ENCODE measurements around the gene CLDN20.

CLDN20 gene

DNA sequence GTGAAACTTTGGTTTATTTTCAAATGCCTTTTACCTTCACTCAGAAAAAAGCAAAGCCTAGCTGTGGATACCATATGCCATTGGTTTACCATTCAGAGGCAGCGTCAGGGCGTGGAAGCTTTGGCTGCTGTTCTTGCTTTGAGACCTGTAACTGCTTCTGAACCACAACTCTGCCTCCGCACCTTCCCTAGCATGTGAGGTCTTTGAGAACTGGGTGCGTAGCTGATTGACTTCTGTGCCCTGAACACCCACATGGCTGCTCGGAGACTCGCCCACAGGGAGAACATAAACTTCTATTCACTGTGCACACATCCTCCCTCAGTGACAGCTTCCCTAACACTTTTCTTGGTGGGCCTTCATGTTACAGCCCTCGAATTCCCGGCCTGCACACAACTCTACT is 11.2 kb upstream of the CLDN20 start:
- Mint-ChIP-seq H3K4me1 (ENCODE audit: low read depth) (no peaks in the 10 kb centered on the region), H3K4me3 (no peak overlapping the region), H3K27me3 (ENCODE audit: low read depth) (no peaks in the 10 kb centered on the region), H3K27ac (no peak overlapping the region), H3K36me3 (ENCODE audit: low read depth) (peaks cover 37% of the 10 kb centered on the region), H3K9me3 (no peaks in the 10 kb centered on the region)
- DNase-seq (ENCODE audit: low spot score), result no peak

DNA sequence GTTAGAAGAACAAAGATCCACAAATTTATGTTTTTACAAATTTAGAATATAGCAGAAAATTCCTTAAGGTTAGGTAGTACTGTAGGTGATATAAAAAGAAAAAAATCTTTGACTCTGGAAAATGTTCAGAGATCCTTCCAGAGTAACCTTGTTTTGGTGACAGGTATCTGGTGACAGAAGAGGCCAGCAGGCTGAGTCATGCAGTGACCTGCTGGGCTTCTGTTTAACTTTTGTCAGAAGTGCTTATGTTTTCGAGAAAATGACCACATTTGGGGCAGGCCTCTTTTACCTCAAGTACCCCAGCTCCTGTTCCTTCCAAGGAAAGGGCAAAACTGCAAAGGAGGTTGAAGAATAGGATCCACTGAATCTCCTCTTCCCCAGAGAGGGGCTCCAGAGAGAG is 10.5 kb upstream of the CLDN20 start:
- H3K27me3 Mint-ChIP-seq (ENCODE audit: low read depth), result no peaks in the 10 kb centered on the region
- H3K36me3 Mint-ChIP-seq (ENCODE audit: low read depth), result peaks cover 39% of the 10 kb centered on the region
- H3K4me3 Mint-ChIP-seq, result no peak overlapping the region
- DNase-seq (ENCODE audit: low spot score), result no peak
- H3K27ac Mint-ChIP-seq, result no peak overlapping the region
- no peaks in the 10 kb centered on the region for H3K4me1 Mint-ChIP-seq (ENCODE audit: low read depth)
- no peaks in the 10 kb centered on the region for H3K9me3 Mint-ChIP-seq

GRCh38 chr6:155254139-155254538 is 9.7 kb upstream of the CLDN20 start:
- H3K9me3 Mint-ChIP-seq, result no peaks in the 10 kb centered on the region
- H3K4me1 Mint-ChIP-seq (ENCODE audit: low read depth), result no peaks in the 10 kb centered on the region

GRCh38 chr6:155256122-155256795 is 7.6 kb upstream of the CLDN20 start:
- no peaks in the 10 kb centered on the region for H3K9me3 Mint-ChIP-seq
- no peak overlapping the region for H3K4me3 Mint-ChIP-seq
- H3K27ac Mint-ChIP-seq, result no peak overlapping the region
- H3K36me3 Mint-ChIP-seq (ENCODE audit: low read depth), result peaks cover 30% of the 10 kb centered on the region
- H3K27me3 Mint-ChIP-seq (ENCODE audit: low read depth), result no peaks in the 10 kb centered on the region
- no peak for DNase-seq (ENCODE audit: low spot score)
- H3K4me1 Mint-ChIP-seq (ENCODE audit: low read depth), result peaks cover 3% of the 10 kb centered on the region

More at GRCh38 chr6:155254139-155254538, 9.7 kb upstream of the CLDN20 start:
- Mint-ChIP-seq H3K36me3 (ENCODE audit: low read depth) (peaks cover 36% of the 10 kb centered on the region), H3K27ac (no peak overlapping the region), H3K4me3 (no peak overlapping the region), H3K27me3 (ENCODE audit: low read depth) (no peaks in the 10 kb centered on the region)
- no peak for DNase-seq (ENCODE audit: low spot score)

DNA sequence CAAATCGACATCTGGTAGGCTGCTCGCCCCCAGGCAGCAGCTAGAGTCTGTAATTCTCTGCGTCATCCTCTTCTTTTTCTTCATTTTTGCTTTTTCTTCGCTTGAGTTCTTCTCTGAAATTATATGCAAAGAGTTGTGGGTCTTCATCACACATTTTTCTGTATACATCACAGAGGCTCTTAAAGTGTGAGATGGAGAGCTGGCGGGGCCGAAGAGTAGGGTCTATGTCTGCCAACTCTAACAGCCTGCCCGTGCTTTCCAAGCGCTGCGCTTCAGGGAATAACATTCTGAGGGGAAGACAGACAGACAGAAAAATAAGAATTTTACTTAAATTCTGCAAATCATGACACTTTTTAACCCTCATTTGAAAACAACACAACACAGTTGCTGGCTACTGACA is 6.0 kb upstream of the CLDN20 start:
- H3K27me3 Mint-ChIP-seq (ENCODE audit: low read depth), result no peaks in the 10 kb centered on the region
- peaks cover 11% of the 10 kb centered on the region for H3K4me1 Mint-ChIP-seq (ENCODE audit: low read depth)
- no peak overlapping the region for H3K27ac Mint-ChIP-seq
- no peak overlapping the region for H3K4me3 Mint-ChIP-seq
- DNase-seq (ENCODE audit: low spot score), result no peak
- H3K9me3 Mint-ChIP-seq, result no peaks in the 10 kb centered on the region
- peaks cover 29% of the 10 kb centered on the region for H3K36me3 Mint-ChIP-seq (ENCODE audit: low read depth)

GRCh38 chr6:155259204-155259603 is 4.6 kb upstream of the CLDN20 start:
- Mint-ChIP-seq H3K36me3 (ENCODE audit: low read depth) (peaks cover 29% of the 10 kb centered on the region), H3K27me3 (ENCODE audit: low read depth) (no peaks in the 10 kb centered on the region), H3K4me1 (ENCODE audit: low read depth) (peaks cover 11% of the 10 kb centered on the region), H3K27ac (no peak overlapping the region), H3K4me3 (no peak overlapping the region), H3K9me3 (no peaks in the 10 kb centered on the region)
- no peak for DNase-seq (ENCODE audit: low spot score)

- Mint-ChIP-seq H3K27ac (no peak overlapping the region), H3K36me3 (ENCODE audit: low read depth) (peaks cover 23% of the 10 kb centered on the region), H3K27me3 (ENCODE audit: low read depth) (no peaks in the 10 kb centered on the region), H3K4me1 (ENCODE audit: low read depth) (peaks cover 11% of the 10 kb centered on the region), H3K9me3 (no peaks in the 10 kb centered on the region), H3K4me3 (no peak overlapping the region)
- DNase-seq (ENCODE audit: low spot score), result no peak
Observed at GRCh38 chr6:155259897-155260296, 3.9 kb upstream of the CLDN20 start.

DNA sequence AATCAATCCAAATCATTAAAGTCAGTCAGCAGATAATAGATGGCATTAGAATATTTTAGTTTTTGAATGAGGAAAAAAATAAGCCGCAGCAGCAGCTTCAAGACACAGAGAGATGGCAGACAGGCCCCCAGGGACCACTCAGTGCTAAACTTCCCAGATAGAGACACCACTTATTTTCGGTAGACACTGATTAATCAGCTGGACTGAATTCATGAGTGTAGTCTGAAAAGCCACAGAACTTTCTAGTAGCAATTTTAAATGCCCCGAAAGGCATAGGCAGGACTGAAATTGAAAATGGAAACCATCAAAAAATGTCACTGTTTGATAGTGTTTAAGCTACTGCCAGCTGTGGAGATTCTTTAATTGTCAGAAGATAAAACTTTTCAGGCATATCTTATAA is 3.1 kb upstream of the CLDN20 start:
- peaks cover 19% of the 10 kb centered on the region for H3K36me3 Mint-ChIP-seq (ENCODE audit: low read depth)
- no peaks in the 10 kb centered on the region for H3K27me3 Mint-ChIP-seq (ENCODE audit: low read depth)
- no peaks in the 10 kb centered on the region for H3K9me3 Mint-ChIP-seq
- H3K27ac Mint-ChIP-seq, result no peak overlapping the region
- H3K4me1 Mint-ChIP-seq (ENCODE audit: low read depth), result peaks cover 11% of the 10 kb centered on the region
- no peak overlapping the region for H3K4me3 Mint-ChIP-seq
- no peak for DNase-seq (ENCODE audit: low spot score)

DNA sequence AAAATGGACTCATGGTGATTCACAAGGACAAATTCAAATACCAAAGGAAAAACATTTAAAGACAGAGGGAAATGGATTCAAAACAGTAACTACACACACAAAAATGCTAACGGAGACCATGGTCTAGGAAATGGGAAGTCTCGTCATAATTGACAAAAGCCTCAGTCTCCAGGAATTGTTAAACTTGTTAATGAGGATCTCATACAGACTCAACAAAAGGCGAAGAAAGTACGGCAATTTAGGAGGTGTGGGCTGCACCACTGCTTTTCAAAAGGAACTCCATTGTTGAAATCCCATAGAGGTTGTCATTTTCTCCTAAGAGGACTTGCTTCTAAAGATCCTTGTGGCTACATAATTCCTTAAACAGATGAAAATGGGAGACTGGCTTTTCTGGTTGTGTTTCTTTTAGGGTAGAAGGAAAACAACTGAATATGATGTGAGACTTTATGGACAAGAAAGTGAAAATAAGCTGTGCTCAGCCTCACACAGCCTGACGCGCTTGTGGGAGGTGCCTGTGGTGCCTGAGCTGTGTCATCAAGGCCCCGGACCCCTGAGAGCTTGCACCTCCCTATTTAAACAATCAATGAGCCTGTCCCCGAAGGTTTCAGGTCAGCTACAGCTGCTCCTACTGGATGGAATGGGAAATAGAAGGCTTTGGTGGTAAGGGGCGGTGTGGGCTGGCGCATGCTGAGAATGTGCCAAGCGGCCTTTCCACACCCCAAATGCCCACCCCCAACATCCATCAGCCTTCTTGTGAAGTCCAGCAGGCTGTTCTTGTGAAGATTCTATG is 2.5 kb upstream of the CLDN20 start:
- no peak for DNase-seq (ENCODE audit: low spot score)
- Mint-ChIP-seq H3K27ac (peak overlapping the region; percentile 31), H3K4me3 (no peak overlapping the region), H3K9me3 (no peaks in the 10 kb centered on the region), H3K4me1 (ENCODE audit: low read depth) (peaks cover 11% of the 10 kb centered on the region), H3K27me3 (ENCODE audit: low read depth) (no peaks in the 10 kb centered on the region), H3K36me3 (ENCODE audit: low read depth) (peaks cover 19% of the 10 kb centered on the region)

DNA sequence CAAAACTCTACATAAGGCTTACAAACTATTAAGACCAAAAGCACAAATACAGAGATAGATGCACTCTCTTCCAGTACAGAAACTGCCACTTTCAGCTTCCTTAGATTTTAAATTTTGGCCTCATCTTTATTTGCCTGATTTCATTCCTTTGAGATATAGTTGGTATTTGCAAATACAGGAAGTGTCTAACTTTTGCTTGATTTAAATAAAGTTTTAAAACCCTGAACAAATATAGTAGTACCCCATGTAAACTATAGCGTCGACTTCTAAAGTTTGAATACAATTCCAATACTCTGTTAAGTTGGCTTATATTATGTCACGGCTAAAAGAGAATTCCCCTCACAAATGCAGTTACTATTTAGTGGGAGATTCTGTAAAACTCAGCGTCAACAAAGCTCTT is 1.2 kb upstream of the CLDN20 start:
- no peak overlapping the region for H3K27ac Mint-ChIP-seq

GRCh38 chr6:155264693-155265320 is 994 bp downstream of the CLDN20 start:
- peaks cover 15% of the 10 kb centered on the region for H3K4me1 Mint-ChIP-seq (ENCODE audit: low read depth)
- no peak for DNase-seq (ENCODE audit: low spot score)
- H3K9me3 Mint-ChIP-seq, result no peaks in the 10 kb centered on the region
- no peaks in the 10 kb centered on the region for H3K27me3 Mint-ChIP-seq (ENCODE audit: low read depth)
- H3K27ac Mint-ChIP-seq, result no peak overlapping the region
- peaks cover 14% of the 10 kb centered on the region for H3K36me3 Mint-ChIP-seq (ENCODE audit: low read depth)
- H3K4me3 Mint-ChIP-seq, result no peak overlapping the region

More for the DNA sequence above, 1.2 kb upstream of the CLDN20 start:
- H3K27me3 Mint-ChIP-seq (ENCODE audit: low read depth), result no peaks in the 10 kb centered on the region
- no peaks in the 10 kb centered on the region for H3K9me3 Mint-ChIP-seq
- peaks cover 18% of the 10 kb centered on the region for H3K36me3 Mint-ChIP-seq (ENCODE audit: low read depth)
- no peak overlapping the region for H3K4me3 Mint-ChIP-seq
- peaks cover 11% of the 10 kb centered on the region for H3K4me1 Mint-ChIP-seq (ENCODE audit: low read depth)
- no peak for DNase-seq (ENCODE audit: low spot score)

- Mint-ChIP-seq H3K4me3 (no peak overlapping the region), H3K27ac (no peak overlapping the region), H3K27me3 (ENCODE audit: low read depth) (no peaks in the 10 kb centered on the region), H3K4me1 (ENCODE audit: low read depth) (peaks cover 14% of the 10 kb centered on the region), H3K9me3 (no peaks in the 10 kb centered on the region), H3K36me3 (ENCODE audit: low read depth) (peaks cover 17% of the 10 kb centered on the region)
- DNase-seq (ENCODE audit: low spot score), result no peak
Observed at GRCh38 chr6:155265843-155266535, 2.2 kb downstream of the CLDN20 start.

DNA sequence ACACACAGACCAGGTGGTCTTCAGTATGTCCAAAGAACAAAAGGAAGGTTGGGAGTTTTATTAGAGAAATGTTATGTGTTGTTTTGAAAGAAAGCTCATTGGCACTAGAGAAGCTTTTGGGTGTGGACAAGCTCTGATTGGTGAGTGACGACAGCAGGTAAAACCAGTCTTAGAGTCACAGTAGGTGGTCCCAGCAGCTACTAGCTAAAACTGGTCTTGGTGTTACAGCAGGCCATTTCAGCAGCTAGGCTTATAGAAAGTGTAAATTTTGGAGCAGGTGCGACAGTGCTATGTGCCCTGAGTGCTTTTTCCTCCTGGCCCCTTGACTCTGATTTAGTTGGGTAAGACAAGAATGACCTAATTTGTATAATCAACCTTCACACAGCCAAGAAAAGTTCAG is 3.6 kb downstream of the CLDN20 start:
- peaks cover 6% of the 10 kb centered on the region for H3K4me1 Mint-ChIP-seq (ENCODE audit: low read depth)
- no peak overlapping the region for H3K4me3 Mint-ChIP-seq
- DNase-seq (ENCODE audit: low spot score), result no peak
- peaks cover 15% of the 10 kb centered on the region for H3K36me3 Mint-ChIP-seq (ENCODE audit: low read depth)
- H3K27ac Mint-ChIP-seq, result no peak overlapping the region
- H3K27me3 Mint-ChIP-seq (ENCODE audit: low read depth), result no peaks in the 10 kb centered on the region
- no peaks in the 10 kb centered on the region for H3K9me3 Mint-ChIP-seq

Data from T-helper 2 cell treated with Interferon-gamma antibody and Interleukin-4, amounts not matched to agents 5 μg/mL and 100 μg/mL, for 36 hours (primary cell).